Tibial nerve (tissue), 4 donors: Measurements from ENCODE around the gene CDH26.
A peak's percentile ranks its signal among the peaks of the same experiment; 100 is the strongest.

Experiments
- EP300 ChIP-seq, 2 donors: sonication (generic); formaldehyde crosslinking; IDR thresholded peaks; one replicate each; pipeline ENCODE4 v1.6.1; 2017; ENCODE audit warnings: antibody characterized with exemption in 2 of 2, mild to moderate bottlenecking in 1 of 2
- TF ChIP-seq, protein P1 (sequence below), 5 experiments: fragments of 200-600 bp in 3 of 5; fragments of 450-650 bp in 2 of 5; sonication (generic) in 3 of 5; IDR thresholded peaks; one replicate each; pipeline ENCODE4 v1.5.1; 2016 to 2019; ENCODE audit warnings: antibody characterized with exemption in 5 of 5, mild to moderate bottlenecking in 3 of 5, moderate library complexity in 2 of 5

DNA sequence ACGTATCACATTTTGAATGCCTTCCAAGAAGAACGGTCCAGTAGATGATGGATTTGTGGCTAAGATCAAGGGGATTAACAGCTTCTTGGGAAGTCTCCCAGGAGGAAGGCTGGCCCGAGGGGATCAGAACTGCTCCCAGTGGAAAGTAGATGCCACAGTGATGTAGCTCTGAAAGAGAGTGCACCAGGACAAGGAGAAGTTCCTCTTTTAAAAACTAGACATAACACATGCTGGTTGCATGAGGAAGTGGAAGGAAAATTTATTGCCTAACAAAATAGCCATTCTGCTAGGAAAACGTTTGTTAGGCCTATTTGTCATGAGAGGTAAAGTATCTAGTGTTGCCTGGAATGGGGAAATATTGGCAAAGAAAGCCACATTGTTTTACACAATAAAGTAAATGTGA, 87.8 kb downstream of the CDH26 start:
- TF ChIP-seq, protein P1, sequence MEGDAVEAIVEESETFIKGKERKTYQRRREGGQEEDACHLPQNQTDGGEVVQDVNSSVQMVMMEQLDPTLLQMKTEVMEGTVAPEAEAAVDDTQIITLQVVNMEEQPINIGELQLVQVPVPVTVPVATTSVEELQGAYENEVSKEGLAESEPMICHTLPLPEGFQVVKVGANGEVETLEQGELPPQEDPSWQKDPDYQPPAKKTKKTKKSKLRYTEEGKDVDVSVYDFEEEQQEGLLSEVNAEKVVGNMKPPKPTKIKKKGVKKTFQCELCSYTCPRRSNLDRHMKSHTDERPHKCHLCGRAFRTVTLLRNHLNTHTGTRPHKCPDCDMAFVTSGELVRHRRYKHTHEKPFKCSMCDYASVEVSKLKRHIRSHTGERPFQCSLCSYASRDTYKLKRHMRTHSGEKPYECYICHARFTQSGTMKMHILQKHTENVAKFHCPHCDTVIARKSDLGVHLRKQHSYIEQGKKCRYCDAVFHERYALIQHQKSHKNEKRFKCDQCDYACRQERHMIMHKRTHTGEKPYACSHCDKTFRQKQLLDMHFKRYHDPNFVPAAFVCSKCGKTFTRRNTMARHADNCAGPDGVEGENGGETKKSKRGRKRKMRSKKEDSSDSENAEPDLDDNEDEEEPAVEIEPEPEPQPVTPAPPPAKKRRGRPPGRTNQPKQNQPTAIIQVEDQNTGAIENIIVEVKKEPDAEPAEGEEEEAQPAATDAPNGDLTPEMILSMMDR (IDR thresholded peaks at IDR 0.05), result no peak
- TF ChIP-seq EP300 (IDR thresholded peaks at IDR 0.05), result peak in 1 of 2 donors; percentile 74
